IPS-18a (cell line): ENCODE results near the gene PCED1B.
"Not testable (repeated sequence)": the region's sequence is repeated elsewhere in the genome, so short reads cannot be mapped to it uniquely, and the experiment has no call there.

Experiments
- H3K27ac ChIP-seq: one replicate; pipeline ENCODE4 v1.5.1; 2013; ENCODE audit warnings: low read length
- H3K27me3 ChIP-seq: one replicate; pipeline ENCODE4 v1.6.1; 2013; ENCODE audit warnings: mild to moderate bottlenecking, low read length; ENCODE audit not compliant: control insufficient read depth, insufficient read depth
- H3K36me3 ChIP-seq: one replicate; pipeline ENCODE4 v1.6.1; 2013; ENCODE audit warnings: low read depth, low read length; ENCODE audit not compliant: control insufficient read depth
- H3K4me1 ChIP-seq: one replicate; pipeline ENCODE4 v1.6.1; 2013; ENCODE audit warnings: low read depth, low read length; ENCODE audit not compliant: control insufficient read depth
- H3K4me3 ChIP-seq: one replicate; pipeline ENCODE4 v1.5.1; 2013; ENCODE audit warnings: low read length
- H3K9ac ChIP-seq: one replicate; pipeline ENCODE4 v1.6.1; 2013; ENCODE audit warnings: mild to moderate bottlenecking, low read length, moderate library complexity
- H3K9me3 ChIP-seq: one replicate; pipeline ENCODE4 v1.6.1; 2013; ENCODE audit warnings: low read depth, low read length; ENCODE audit not compliant: control insufficient read depth

The PCED1B gene

DNA sequence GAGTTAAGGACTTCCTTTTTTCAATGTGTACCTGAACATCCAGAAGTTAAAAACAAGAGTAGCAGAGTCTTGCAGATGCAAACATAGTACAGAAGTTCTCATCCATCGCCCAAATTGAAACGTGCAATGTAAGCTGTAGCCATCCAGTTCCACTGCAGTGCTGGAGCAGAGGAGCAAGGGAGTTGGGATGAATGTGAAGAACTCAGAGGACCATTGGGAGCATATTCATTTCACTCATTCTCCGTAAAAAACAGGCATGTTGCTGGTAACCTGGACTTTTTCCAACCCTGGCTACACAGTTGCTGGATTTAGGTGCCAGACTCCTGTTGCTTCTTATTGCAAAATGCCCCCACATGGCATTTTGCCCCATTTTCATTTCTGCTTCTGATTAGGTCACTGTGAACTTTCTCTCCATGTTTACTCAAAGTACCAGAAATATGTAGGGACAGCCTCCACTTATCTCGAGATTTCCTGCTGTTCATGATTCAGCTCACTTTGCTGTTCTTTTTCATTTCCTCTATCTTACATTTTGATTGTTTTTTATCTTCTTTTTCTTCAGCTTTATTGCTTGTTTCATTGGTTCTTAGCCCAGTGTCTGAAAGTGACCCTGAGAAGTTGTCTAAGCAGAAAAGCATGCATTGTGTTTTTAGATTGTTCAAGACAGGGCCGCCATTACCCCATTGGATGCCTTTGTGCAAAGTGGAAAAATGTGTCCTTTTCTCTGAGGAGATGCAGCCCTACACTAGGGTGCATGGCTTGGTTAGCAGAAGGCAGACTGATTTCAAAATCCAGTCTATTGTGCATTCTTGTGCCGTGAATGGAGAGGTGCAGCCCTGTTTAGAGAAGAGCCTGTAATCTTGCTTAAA lies 109.4 kb downstream of the PCED1B start:
- Histone ChIP-seq H3K4me1 (peaks cover 28% of the 10 kb centered on the region), H3K36me3 (no peaks in the 10 kb centered on the region), H3K27me3 (no peaks in the 10 kb centered on the region), H3K9ac (no peak overlapping the region), H3K4me3 (no peak overlapping the region), H3K27ac (no peak overlapping the region), H3K9me3 (no peaks in the 10 kb centered on the region)

DNA sequence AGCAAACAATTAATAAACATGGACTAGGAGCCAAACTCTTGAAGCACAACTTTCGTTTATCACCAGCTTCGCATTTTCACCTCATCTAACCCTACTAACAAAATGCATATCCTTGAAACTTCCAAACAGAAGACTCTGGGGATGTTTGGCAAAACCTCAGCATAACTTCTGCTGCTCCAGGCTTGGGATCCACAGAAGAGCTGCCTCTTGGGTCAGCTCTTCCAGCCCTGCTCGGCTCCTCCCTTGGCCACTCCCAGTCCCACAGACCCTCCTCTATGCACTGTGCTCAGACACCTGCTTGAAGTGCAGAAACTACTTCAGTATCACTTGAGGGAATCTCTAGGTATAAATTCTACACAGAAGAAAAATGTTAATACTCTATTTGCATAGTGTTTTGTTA lies 110.3 kb downstream of the PCED1B start:
- H3K9me3 ChIP-seq, result no peaks in the 10 kb centered on the region
- H3K27ac ChIP-seq, result no peak overlapping the region
- no peaks in the 10 kb centered on the region for H3K36me3 ChIP-seq
- no peak overlapping the region for H3K4me3 ChIP-seq
- no peaks in the 10 kb centered on the region for H3K27me3 ChIP-seq
- H3K4me1 ChIP-seq, result peaks cover 32% of the 10 kb centered on the region
- no peak overlapping the region for H3K9ac ChIP-seq

DNA sequence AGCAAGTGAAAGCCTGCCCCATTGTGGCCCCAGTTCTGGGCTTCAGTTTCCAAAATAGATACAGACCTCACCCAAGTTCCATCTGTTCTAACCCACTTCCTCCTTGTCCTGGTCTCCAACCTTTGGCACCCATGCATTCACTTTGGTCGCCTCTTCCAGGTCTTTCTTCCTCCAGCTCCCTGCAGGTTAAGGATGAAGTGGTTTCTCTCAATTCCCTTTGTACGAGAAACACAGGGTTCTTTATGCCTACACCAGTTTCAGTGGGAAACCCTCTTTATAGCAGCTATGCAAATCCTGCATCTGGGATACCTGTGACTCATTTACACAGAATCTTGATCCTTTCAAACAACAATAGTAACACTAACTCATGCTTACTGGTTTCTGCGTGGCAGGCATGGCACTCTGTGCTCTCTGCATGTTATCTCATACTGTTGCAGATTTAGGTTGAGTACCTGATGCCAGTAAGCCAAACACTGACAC lies 110.9 kb downstream of the PCED1B start:
- no peaks in the 10 kb centered on the region for H3K36me3 ChIP-seq
- no peak overlapping the region for H3K9ac ChIP-seq
- no peak overlapping the region for H3K27ac ChIP-seq
- no peak overlapping the region for H3K4me3 ChIP-seq
- H3K9me3 ChIP-seq, result no peaks in the 10 kb centered on the region
- H3K4me1 ChIP-seq, result peaks cover 32% of the 10 kb centered on the region
- H3K27me3 ChIP-seq, result no peaks in the 10 kb centered on the region

DNA sequence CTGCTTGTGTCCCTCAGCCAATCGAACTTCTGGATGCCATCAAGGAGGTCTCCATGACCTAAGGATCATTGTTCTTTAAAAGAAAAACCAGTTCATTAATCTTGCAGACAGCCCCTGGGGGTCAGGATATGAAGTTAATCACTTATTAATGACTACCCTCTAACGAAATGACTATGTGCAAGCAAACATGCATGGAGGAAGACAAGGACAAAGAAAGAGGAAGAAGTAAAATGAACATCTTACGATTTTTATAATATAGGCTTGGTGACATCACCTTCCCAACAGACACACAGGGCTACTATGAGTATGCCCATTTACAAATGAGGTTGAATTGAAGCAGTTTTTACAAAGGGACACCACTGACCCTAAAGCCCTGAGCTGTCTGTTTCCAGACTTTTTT lies 111.5 kb downstream of the PCED1B start:
- Histone ChIP-seq H3K27me3 (no peaks in the 10 kb centered on the region), H3K9ac (no peak overlapping the region), H3K4me3 (no peak overlapping the region), H3K4me1 (peaks cover 32% of the 10 kb centered on the region), H3K36me3 (no peaks in the 10 kb centered on the region), H3K27ac (no peak overlapping the region), H3K9me3 (no peaks in the 10 kb centered on the region)

DNA sequence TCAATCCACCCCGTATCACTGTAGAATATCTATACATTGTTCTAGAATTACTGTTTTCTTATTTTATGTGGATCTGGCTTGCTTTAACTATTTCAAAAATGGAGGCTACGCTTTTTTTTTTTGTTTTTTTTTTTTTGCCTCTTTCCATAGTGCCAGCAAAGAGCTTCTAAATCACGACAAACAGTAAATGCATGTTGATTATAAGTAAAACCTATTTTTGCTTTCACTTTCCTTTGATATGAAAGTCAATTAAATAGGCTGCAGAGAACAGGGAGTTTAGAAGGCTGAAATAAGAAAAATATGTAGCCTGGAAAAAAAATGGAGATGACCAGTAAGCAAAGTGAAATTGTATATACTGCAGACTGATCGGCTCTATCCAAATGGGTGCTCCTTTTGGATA lies 112.6 kb downstream of the PCED1B start:
- H3K9ac ChIP-seq, result no peak overlapping the region
- H3K36me3 ChIP-seq, result no peaks in the 10 kb centered on the region
- no peaks in the 10 kb centered on the region for H3K27me3 ChIP-seq
- no peaks in the 10 kb centered on the region for H3K9me3 ChIP-seq
- no peak overlapping the region for H3K27ac ChIP-seq
- H3K4me3 ChIP-seq, result no peak overlapping the region
- peaks cover 32% of the 10 kb centered on the region for H3K4me1 ChIP-seq

DNA sequence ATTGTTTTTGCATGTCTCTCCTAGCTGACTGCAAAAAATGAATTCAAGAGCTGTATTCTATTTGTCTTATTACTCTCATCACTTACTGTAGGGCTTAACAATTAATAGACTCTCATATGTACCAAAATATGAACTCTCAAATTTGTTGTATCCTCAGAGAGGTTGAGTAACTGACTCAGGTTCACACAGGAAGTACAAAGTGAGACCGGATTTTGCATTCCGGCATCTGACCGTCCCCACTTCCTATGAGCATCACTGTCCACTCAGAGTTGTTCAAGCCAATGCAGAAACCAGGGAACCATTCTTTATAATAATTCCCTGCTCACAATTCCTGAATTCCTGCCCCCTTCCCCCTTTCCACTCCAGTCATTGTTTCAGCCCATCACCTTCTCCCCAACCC lies 113.6 kb downstream of the PCED1B start:
- H3K9me3 ChIP-seq, result no peaks in the 10 kb centered on the region
- no peak overlapping the region for H3K4me3 ChIP-seq
- H3K9ac ChIP-seq, result no peak overlapping the region
- no peaks in the 10 kb centered on the region for H3K27me3 ChIP-seq
- no peaks in the 10 kb centered on the region for H3K36me3 ChIP-seq
- peak overlapping the region; percentile 73 for H3K27ac ChIP-seq
- H3K4me1 ChIP-seq, result peaks cover 32% of the 10 kb centered on the region

DNA sequence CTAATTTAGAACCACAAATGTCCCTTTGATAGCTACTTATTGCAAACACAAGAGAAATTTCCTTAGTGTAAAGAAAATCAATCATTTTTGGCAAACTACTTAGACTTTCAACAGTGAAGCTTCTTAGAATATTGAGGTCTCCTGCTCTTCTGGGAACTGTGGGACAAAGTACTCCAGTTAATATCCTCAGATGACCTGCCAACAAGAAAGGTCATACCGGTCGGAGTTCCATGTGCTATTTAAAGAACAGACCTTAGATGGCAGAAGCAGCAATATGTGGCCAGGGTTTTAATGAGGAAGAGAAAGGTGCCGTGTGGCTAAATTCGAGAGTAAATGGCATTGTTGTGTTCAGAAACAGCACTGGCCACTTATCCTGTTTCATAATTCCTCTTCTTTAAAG lies 115.1 kb downstream of the PCED1B start:
- H3K36me3 ChIP-seq, result no peaks in the 10 kb centered on the region
- no peak overlapping the region for H3K9ac ChIP-seq
- no peak overlapping the region for H3K27ac ChIP-seq
- no peaks in the 10 kb centered on the region for H3K9me3 ChIP-seq
- H3K4me3 ChIP-seq, result no peak overlapping the region
- peaks cover 30% of the 10 kb centered on the region for H3K4me1 ChIP-seq
- no peaks in the 10 kb centered on the region for H3K27me3 ChIP-seq

DNA sequence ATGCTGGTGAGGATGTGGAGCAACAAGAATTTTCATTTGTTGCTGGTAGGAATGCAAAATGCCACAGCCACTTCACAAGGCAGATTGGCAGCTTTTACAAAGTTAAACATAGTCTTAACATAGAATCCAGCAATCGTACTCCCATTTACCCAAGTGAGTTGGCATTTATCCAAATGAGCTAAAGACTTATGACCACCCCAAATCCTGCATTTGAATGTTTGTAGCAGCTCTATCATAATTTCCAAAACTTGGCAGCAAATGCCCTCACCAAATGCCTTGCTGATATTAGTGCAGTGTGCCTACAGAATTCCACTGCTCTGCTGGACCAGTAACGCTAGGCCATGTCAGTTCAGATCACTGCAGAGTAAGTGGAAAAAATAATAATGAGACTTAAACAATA lies 121.0 kb downstream of the PCED1B start:
- no peaks in the 10 kb centered on the region for H3K9me3 ChIP-seq
- H3K36me3 ChIP-seq, result no peaks in the 10 kb centered on the region
- H3K4me1 ChIP-seq, result peaks cover 2% of the 10 kb centered on the region
- no peak overlapping the region for H3K9ac ChIP-seq
- no peaks in the 10 kb centered on the region for H3K27me3 ChIP-seq
- H3K27ac ChIP-seq, result no peak overlapping the region
- H3K4me3 ChIP-seq, result no peak overlapping the region

DNA sequence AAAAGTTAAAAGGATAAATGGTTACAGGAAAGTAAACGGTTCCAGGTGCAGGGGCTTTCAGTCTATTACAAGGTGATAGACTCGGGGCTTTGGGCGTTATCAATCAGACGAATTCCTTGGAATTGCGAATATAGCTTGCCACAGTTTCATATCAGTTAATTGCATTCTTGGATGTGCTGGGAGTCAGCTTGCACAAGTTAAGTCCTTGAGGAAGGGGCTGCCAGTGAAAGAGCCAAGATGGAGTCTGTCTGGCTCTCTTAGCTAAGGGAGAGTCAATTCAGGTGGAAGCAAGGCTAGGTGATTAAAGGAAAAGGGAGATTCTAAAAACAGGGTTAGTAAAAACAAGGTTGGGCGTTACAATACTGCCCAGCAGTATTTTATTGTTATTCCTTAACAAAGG lies 121.8 kb downstream of the PCED1B start:
- not testable (repeated sequence) for H3K4me3 ChIP-seq, H3K4me1 ChIP-seq, H3K27ac ChIP-seq, H3K36me3 ChIP-seq, H3K9ac ChIP-seq, H3K27me3 ChIP-seq, H3K9me3 ChIP-seq

DNA sequence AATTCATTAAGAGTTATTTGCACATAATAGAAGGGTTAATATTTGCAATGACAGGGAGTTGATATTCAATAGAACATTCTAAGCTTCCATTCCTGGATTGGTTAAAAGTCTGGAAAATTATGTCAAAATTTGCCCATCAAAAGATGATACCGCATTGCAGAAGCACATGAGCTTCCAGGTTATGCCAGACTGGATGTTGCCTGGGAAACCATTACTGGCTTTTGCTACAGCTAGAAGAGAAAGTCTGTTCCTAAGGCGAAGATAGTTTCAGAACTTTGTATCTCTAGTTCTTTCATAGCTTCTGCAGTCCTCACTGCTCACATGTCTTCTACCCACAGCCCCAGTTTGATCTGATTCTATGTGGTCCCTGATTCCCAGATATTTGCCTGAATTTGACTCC lies 122.8 kb downstream of the PCED1B start:
- Histone ChIP-seq H3K36me3 (no peaks in the 10 kb centered on the region), H3K27ac (no peak overlapping the region), H3K4me1 (peaks cover 11% of the 10 kb centered on the region), H3K27me3 (no peaks in the 10 kb centered on the region), H3K9me3 (no peaks in the 10 kb centered on the region), H3K4me3 (no peak overlapping the region), H3K9ac (no peak overlapping the region)

DNA sequence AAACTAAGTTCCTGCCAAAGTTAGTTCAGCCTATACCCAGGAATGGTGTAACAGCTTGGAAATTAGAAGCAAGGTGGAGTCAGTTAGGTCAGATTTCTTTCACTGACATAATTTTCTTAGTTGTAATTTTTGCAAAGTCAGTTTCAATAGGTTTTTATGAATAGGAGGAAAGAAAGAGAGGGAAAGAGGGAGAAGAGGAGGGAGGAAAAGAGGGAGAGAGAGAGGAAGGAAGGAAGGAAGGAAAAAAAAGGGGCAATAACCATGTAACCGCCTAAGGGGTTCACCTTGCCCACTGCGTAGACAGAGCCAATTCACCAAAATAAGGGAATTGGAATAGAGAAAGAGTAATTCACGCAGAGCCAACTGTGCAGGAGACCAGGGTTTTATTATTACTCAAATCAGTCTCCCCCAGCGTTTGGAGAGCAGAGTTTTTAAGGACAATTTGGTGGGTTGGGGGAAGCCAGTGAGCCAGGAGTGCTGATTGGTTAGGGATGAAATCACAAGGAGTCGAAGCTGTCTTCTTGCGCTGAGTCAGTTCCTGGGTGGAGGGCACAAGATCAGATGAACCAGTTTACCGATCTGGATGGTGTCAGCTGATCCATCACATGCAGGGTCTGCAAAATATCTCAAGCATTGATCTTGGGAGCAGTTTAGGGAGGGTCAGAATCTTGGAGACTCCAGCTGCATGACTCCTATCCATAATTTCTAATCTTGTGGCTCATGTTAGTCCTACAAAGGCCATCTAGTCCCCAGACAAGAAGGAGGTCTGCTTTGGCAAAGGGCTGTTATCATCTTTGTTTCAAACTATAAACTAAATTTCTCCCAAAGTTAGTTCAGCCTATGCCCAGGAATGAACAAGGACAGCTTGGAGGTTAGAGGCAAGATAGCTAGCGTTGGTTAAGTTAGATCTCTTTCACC lies 126.4 kb downstream of the PCED1B start:
- H3K27ac ChIP-seq, result no peak overlapping the region

More for the DNA sequence above, 126.4 kb downstream of the PCED1B start:
- no peaks in the 10 kb centered on the region for H3K9me3 ChIP-seq
- peaks cover 11% of the 10 kb centered on the region for H3K4me1 ChIP-seq
- H3K9ac ChIP-seq, result no peak overlapping the region
- H3K4me3 ChIP-seq, result no peak overlapping the region
- no peaks in the 10 kb centered on the region for H3K36me3 ChIP-seq
- H3K27me3 ChIP-seq, result no peaks in the 10 kb centered on the region
